HG03460 (cell line): ENCODE results near the gene PDE4D.
"Not testable (repeated sequence)": the region's sequence is repeated elsewhere in the genome, so short reads cannot be mapped to it uniquely, and the experiment has no call there.

Experiments
- ATAC-seq: cut with Tn5 transposase; IDR thresholded peaks from one replicate; pipeline ENCODE4 v1.9.1; 2021; ENCODE audit not compliant: unreplicated experiment

Gene PDE4D

DNA sequence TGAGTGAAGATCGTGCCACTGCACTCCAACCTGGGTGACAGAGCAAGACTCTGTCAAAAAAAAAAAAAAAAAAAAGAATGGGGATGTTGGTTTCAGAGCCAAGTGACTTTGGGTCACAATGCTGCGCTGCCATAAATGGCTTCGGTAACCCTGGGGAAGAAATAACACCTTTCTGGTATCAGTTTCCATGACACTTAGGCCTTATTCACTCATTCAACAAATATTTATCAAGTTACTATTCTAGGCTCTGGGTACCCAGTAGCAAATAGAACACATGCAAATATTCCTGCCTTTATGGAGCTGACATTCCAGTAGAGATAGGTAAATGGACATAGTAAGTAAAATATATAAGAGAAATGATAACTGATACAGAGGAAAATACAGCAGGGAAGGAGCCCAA, 454.2 kb downstream of the PDE4D start:
- no peak for ATAC-seq

DNA sequence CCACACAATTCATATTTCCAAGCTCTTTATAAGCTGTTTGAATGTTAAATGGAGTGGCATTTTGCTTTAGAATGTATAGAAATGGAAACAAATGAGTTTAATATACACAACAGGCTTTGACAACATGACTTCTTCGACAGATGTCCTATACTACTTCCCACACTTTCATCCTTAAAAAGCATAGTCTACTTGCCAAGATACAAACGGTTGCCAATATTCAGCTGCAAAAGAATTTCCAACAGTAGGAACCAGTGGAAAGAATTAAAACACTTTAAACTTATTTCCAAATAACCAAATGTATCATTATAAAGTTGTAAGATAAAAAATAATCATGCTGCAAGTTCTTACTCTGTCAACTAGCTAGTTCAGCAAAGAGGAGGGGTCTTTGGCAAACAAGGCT, 456.4 kb downstream of the PDE4D start:
- ATAC-seq = no peak

DNA sequence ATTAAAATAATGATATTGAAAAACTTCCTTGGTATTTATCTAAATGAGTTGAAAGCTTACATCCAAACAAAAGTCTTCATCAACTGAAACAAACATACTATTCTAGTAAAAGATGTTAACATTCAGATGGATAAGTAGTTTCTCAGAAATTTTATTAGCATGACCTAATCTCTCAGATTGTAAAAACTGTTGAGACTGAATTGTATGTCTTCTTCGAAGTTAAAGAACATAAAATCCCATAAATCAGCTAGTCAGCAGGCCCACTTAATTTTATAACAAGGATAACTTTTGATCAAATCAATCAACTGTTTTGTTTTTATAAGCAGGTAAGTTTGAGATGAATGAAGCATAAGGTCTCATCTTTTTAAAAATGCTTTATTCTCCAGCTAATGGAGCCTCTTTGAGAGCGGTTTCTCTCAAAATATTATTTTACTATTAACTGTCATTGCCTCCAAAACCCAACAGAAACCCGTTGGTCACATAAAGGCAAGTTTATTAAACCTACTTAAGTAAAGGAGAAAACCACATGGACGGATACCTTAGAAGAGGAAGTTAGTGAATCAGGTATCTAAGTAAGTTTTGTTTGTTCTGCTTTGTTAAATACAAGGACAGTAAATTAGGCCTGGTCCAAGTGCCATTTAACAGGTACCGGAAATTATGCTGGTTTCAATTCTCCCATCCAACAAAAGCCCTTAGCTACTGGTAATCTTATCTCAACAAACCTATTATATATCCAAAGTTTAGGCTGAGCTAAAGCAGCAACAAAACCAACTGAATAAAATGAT, 457.0 kb downstream of the PDE4D start:
- ATAC-seq = no peak

DNA sequence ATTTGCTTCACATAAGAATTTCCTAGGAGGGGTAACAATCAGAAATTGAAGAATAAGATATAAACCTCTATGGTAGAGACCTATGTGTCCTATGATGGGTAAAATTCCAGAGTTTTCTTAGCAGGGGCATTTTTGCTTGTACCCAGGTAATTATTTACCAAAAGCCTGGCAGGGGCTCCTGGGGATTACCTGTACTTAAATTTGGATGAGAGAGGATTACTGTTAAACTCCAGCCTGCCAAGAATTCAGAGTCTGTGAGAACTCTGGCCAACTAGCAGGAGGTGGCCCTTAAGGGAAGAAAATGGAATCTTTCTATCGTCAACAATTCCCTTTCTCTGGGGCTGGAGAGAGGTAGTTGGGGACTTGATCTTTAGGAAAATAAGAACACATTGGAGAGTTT, 460.4 kb downstream of the PDE4D start:
- no peak for ATAC-seq

DNA sequence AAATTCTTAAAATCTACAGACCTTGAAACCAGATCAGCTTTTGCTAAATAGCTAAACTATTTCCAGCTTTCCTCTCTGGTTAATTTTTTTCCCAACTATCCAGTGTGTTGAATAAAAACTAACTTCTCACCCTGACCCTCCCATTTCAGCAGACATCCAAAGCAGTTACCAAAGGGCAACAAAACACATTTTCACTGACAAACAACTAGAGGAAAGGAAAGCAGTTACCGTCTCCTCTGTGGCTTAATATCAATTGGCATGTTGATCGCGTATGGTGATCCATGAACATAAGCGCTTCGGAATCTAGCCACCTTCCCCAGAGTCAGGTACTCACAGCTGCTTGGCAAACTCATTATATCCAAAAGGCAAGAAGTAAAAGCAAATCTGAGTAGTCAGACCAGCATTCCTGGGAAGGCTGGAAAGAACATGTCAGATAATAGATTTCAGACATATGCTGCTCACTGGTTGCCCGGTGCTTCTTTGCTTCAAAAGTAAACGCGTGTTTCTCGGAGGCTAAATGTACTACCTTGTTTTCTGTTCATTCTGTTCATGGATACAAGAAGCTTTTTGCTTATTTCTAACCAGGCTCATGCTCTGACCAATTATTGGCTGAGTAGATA, 463.4 kb downstream of the PDE4D start:
- ATAC-seq = no peak

DNA sequence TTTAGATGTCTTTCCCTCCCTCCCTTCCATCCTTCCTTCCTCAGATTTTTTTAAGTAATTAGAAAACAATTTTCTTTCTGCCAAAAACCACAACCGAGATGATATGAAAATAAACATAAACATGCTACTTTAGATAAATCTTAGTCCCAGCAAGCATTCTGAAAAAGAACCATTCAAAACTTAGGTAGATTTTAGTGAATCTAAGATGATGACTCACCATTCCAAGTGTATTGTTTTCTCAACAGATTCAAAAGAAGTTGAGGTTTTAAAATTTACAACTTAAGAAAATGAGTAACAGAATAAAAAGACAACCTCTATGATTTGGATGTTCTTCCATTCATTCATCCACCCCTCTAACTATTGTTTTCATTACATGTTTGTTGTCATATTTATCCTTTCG, 465.1 kb downstream of the PDE4D start:
- no peak for ATAC-seq

DNA sequence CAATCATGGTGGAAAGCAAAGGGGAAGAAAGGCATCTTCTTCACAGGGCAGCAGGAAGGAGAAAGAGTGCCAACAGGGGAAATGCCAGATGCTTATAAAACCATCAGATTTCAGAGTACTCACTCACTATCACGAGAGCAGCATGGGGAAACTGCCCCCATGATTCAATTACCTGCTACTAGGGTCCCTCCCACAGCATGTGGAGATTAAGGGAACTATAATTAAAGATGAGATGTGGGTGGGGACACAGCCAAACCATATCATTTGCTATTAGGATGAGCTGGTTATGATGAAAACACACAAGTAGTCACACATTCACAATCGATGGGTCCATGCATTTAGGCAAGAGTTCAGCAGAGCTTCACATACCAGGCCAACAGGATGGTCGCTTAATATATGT, 469.0 kb downstream of the PDE4D start:
- ATAC-seq = no peak

DNA sequence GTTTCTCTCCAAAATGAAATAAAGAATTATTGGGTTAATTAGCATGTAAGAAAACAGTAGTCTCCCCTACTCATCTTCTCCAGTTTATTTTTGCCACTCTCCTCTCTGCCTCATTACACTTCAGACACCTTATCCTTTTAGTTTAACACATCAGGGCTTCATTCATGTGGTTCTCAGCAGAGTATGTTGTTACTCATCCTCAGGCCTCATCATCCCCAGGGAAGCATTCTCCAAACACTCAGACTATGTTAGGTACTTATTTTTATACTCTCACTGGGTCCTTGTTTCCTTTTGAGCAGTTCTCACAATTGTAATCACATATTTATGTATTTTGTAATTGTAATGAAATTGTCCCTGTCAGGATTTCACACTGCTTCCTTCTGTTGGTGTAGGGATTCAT, 470.5 kb downstream of the PDE4D start:
- ATAC-seq = no peak

DNA sequence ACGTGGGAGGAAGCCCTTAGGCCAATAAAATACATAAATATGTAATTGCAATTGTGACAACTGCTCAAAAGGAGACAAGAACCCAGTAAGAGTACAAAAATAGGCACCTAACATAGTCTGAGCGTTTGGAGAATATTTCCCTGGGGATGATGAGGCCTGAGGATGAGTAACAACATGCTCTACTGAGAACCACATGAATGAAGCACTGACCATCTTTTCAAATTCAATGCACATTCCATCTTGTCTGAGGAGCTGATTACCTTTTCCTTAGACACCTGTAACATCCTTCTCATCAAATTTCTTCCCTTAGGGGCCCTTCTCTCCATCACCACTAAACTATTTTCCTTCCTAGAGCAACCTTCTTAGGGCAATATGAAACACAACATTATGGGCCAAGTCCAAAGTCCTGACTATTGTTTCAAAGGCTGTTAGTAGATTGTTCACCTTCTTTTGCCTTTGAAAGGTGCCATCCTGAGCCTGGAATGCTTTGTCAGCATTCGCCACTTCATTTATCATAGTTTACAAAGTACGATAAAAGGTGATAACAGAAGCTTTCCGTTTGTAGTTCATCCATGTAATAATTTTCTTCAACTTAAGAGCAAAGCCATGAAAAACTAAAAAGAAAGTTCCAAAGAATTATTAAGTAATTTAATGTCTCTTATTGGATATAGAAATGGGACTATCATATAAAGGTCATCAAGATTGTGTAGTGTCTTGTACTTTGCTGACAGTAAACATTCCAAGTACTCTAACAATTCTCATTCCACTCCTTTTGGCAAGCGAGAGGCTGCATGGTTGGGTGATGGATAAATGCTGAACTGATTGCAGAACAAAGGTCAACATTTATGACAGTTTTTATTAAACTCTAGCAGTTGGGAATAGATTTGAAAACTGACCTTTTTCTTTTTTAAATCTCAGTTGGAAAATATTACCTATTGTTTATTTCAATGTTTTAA, 471.3 kb downstream of the PDE4D start:
- no peak for ATAC-seq

DNA sequence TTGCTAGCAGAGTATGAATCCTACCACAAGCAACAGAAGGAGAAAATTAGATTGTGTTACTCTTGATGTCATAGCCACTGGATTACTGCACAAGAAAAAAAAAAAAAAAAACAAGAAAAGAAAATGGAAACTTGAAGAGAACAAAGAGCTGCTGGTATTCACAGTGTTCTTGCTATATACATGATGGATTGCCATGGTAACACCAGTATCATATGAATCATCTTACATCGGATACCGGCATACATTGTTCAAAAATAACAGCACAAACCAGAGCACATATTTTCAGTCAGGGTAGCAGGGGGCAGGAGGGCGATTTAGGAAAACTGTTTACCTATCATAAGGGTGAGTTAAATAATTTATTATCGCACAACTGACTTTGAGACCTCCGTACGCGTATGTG, 472.9 kb downstream of the PDE4D start:
- ATAC-seq = no peak

DNA sequence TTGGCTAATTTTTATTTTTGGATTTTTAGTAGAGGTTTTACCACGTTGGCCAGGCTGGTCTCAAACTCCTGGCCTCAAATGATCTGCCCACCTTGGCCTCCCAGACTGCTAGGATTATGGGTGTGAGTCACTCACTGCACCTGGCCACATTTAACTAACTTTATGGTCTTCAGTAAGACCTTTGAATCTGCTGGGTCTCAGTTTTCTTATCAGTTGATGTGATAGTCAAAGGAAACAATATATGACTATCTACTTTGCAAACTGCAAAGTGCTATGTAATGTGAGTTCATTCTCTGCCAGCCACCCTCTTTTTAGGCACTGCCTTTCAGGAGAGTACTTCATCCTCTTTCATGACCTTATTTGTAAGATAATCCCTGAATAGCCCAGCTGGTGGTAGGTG, 474.7 kb downstream of the PDE4D start:
- ATAC-seq = no peak

DNA sequence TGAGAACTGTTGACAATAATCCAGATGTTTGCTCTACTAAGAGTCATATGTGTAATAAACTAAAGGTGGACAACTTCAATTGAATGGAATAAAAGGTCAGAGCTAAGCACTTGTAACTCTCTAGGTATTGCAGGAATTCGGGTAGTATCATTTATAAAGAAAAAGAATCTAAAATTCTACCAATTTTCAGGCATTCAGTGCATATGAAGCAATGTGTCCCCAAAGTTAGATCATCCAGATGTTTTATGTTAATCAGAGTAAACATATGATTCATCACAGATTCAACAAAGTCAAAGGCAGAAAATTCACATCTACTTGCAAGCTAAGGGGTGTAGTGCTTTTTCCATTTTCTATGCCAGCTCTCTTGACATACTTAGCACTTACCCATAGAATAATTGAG, 477.1 kb downstream of the PDE4D start:
- no peak for ATAC-seq

DNA sequence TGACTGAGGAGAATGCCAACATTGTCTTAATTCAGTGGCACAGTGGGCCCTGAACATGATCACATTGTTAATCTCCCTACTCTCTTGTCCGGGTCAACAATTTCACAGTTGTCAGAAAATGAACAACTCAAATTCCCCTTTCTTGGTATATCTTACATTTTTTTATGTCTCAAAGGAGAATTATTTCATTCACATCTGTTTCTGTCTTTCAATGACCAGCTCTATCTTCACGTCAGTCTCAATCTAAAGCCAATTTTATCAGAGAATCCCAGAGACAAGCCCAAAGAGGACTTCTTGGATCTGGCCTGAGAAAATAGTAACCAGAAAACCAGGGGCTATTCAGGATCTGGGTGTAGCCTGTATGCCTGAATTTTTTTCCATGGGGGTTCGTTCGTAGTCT, 477.5 kb downstream of the PDE4D start:
- ATAC-seq = no peak

DNA sequence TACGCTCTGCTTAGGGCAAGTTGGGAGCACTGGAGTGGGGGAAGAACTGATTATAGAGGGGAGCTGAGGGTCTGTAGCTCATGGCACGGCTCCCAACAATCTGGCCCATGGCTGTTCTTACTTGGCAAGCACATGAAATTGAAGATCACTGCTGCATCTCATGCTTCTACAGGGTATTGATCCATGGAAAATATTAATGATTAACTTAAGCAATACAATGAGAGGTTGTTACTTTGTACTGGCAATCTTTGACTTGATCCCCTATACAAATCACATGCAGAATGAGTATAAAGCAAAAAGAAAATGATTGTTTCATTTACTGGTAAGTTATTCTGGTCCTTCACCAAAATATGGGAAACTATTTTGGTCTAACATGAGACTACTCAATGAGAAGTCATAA, 481.1 kb downstream of the PDE4D start:
- ATAC-seq = no peak

DNA sequence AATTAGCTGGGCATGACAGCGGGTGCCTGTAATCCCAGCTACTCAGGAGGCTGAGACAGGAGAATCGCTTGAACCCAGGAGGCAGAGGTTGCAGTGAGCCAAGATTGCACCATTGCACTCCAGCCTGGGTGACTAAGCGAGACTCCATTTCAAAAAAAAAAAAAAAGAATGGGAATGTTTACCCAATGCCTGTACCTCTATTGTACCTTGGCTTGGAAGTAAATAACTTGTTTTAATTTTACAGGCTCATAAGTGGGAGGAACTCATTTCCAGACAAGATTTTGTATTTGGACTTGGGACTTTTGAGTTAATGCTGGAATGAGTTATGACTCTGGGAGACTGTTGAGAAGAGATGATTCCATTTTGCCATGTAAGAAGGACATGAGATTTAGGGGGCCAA, 484.5 kb downstream of the PDE4D start:
- ATAC-seq = not testable (repeated sequence)

DNA sequence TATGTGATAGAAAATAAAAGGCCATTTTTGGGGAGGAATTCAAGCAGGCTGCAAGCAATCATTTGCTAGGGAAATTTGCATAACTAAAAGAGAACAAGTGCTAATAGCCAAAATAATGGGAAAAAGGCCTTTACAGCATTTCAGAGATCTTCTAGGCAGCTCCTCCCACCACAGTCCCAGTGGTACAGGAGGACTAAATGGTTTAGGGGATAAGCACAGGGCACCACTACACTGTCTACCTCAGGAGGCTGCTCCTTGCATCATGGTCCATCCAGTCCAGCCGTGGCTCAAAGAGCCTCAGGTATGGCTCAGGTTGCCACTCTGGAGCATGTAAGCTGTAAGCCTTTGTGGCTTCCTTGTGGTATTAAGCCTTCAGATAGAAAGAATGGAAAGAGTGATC, 485.6 kb downstream of the PDE4D start:
- ATAC-seq = no peak

DNA sequence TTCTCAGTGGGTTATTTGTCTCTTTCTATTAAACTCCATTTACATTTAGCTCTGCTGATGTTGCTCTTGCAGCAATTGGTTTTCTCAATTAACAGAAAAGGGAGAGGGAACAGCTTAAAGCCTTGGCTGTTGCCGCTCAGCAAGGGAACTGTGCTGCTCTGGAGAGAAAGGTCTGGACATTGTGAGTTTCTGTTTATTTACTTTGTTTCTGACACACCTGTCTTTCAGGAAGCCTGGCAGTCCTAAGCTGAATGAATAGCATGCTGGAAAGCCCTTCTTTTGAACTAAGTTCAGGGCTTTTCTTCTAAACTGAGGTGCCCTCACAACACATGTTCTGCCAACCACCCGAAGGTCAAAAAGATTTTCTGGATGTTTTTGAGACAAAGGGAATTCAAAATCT, 491.9 kb downstream of the PDE4D start:
- no peak for ATAC-seq

DNA sequence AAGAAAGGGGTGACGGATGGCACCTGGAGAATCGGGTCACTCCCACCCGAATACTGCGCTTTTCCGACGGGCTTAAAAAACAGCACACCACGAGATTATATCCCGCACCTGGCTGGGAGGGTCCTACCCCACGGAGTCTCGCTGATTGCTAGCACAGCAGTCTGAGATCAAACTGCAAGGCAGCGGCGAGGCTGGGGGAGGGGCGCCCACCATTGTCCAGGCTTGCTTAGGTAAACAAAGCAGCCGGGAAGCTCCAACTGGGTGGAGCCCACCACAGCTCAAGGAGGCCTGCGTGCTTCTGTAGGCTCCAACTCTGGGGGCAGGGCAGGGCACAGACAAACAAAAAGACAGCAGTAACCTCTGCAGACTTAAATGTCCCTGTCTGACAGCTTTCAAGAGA, 498.6 kb downstream of the PDE4D start:
- ATAC-seq = not testable (repeated sequence)

DNA sequence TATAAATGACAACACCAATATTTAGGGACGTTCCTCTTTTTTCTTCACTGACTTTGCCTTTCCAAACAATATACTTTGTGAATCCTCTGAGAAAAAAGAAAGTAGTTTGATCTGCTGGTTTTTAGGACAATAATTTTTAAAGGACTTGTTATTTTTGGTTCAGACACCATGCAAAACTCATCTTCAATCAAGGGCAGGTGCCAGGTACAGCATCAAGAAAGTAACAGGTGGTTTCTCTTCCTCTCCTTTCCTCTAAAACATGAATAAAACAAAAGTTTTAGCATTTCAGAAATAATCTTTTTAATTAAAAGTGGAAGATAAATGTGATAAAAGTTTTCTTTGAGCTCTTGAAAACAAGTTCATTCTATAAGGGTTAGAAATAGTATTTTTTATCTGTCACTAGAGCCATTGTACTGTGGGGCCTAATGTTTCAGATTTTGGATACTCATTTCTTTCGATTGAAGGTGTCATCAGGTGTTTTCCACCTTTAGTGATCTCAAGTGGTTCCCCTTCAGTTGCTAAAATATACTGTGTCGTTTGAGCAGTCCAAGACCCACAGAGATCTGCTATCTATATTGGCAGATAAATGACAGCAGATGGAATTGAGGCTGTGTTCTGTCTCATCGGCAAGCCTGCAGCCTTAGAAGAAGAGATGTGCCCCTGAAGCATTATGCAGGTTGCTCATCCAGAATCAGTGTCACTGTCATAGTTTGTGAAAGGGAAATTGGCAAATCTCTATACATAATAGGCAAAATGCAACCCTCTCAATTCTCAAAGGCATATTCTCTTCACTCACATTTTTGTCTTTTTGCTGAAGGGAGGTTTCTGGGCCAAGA, 499.7 kb downstream of the PDE4D start:
- ATAC-seq = no peak

DNA sequence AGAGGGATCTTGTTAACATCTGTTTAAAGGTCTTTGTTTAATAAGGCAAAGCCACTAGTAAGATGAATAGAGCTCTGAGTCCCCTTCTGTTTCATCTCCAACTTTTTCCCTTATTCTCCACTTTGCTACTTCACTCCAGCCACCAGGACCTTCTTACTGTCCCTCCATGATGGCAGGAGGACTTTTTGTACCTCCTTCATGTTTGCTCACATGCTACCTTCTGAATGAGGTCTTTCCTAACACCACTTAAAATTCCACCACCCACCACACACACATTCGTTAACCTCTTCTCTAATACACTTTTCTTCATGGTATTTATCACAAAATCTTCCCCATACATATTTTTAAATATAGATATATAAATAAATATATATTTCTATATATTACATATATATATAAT, 501.9 kb downstream of the PDE4D start:
- ATAC-seq = no peak

DNA sequence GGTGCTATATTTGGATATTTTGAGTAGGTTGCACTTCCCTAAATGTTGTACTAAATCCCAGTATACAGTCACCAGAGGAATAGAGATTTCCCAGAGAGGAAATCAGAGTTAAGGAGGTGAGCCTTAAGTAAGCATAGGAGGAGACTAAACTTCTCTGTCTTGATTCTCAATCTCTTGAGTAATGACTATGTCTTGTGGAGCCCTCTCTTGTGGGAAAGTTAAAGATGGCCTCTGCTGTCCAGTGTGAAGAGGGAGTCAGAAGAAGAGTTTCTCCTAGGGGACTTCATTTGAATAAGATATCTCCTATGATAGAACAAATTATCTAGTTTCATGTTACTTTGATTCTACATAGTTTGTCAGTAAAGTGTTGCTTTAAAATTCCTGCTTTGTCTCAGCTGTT, 502.5 kb downstream of the PDE4D start:
- ATAC-seq = no peak
